K562 (cell line): ENCODE data around the gene CENPQ. TPM values are rescaled to one million over a fixed set of nuclear protein-coding genes. Genes with fewer than 3 reads are reported as not detected.

ENCODE experiments used
- ATAC-seq: fragments of 200-7000 bp; cut with Tn5 transposase; 3 replicates; pipeline ENCODE4 v1.9.1; 2020; ENCODE audit warnings: moderate library complexity
- BruUV-seq: library from RNA; stranded (reverse); fragments of 400-500 nt; replicated peaks from 2 replicates; lab custom pipeline; 2021; lab: Mats Ljungman, UMichigan
- CTCF ChIA-PET: fragments of 300-600 bp; formaldehyde crosslinking; extraction: SDS; loops from one replicate; lab custom pipeline; 2021; ENCODE audit warnings: low intra/inter-chr PET ratio; lab: Yijun Ruan, JAX
- POLR2A ChIA-PET: fragments of 300-600, 350-650 bp; sonication (Branson Sonifier 250); formaldehyde crosslinking; extraction: SDS; loops from one replicate; lab custom pipeline; 2021; ENCODE audit warnings: antibody characterized with exemption, inconsistent platforms; lab: Yijun Ruan, JAX
- DNase-seq, 4 experiments: peaks; one replicate each; pipeline versions ENCODE4 v3.0.0 to v3.0.0-alpha.2; 2011 to 2018; ENCODE audit warnings: low spot score in 3 of 4, mixed read lengths in 3 of 4; ENCODE audit errors: extremely low read depth in 1 of 4
- FAIRE-seq: peaks from 2 replicates; lab custom pipeline; 2011; peaks lifted over from hg19 to GRCh38; lab: Jason Lieb, UNC
- H2AFZ ChIP-seq: 2 replicates; pipeline ENCODE4 v1.6.0; 2011; ENCODE audit warnings: low read depth, low read length, control low read depth, inconsistent platforms
- H3K27ac ChIP-seq: fragments of 200-600 bp; 3 replicates; pipeline ENCODE4 v1.8.0; 2011; ENCODE audit warnings: low read depth, mild to moderate bottlenecking, control low read depth, inconsistent platforms, low read length, moderate library complexity, mixed read lengths; ENCODE audit errors: extremely low read depth
- H3K27me3 ChIP-seq, 2 experiments: fragments of 300-600 bp in 1 of 2; 2 replicates in 1 of 2; 3 replicates in 1 of 2; pipeline versions ENCODE4 v1.6.0 to v1.8.0; 2011; ENCODE audit warnings: inconsistent platforms in 2 of 2, low read length in 2 of 2, mild to moderate bottlenecking in 1 of 2, mixed read lengths in 1 of 2, moderate library complexity in 1 of 2; ENCODE audit not compliant: control insufficient read depth in 2 of 2, insufficient read depth in 2 of 2
- H3K36me3 ChIP-seq: fragments of 300-600 bp; 3 replicates; pipeline ENCODE4 v1.8.0; 2011; ENCODE audit warnings: mild to moderate bottlenecking, low read length, inconsistent platforms; ENCODE audit not compliant: control insufficient read depth, insufficient read depth
- H3K4me1 ChIP-seq, 2 experiments: fragments of 200-600 bp in 1 of 2; replicated peaks in 1 of 2; 2 replicates in 1 of 2; 3 replicates in 1 of 2; pipeline versions ENCODE4 v1.5.1 to v1.8.0; 2011; ENCODE audit warnings: inconsistent platforms in 2 of 2, low read length in 2 of 2, mild to moderate bottlenecking in 1 of 2, mixed read lengths in 1 of 2, moderate library complexity in 1 of 2; ENCODE audit not compliant: control insufficient read depth in 2 of 2, insufficient read depth in 2 of 2
- H3K4me2 ChIP-seq: 2 replicates; pipeline ENCODE4 v1.6.1; 2011; ENCODE audit warnings: low read length, control low read depth, inconsistent platforms, mixed read lengths; ENCODE audit not compliant: insufficient read depth
- H3K4me3 ChIP-seq: fragments of 200-600 bp; sonication (generic), shearing (Covaris generic); 2 replicates; pipeline ENCODE4 v1.5.1; 2016; ENCODE audit warnings: control low read depth, inconsistent platforms
- H3K79me2 ChIP-seq: fragments of 200-600 bp; 3 replicates; pipeline ENCODE4 v1.8.0; 2011; ENCODE audit warnings: low read length, inconsistent platforms; ENCODE audit not compliant: control insufficient read depth, insufficient read depth
- H3K9ac ChIP-seq, 2 experiments: 2 replicates each; pipeline versions ENCODE4 v1.6.0 to v1.6.1; 2011; ENCODE audit warnings: low read depth in 2 of 2, low read length in 2 of 2, control low read depth in 1 of 2, inconsistent platforms in 1 of 2, mild to moderate bottlenecking in 1 of 2, mixed read lengths in 1 of 2; ENCODE audit not compliant: insufficient read depth in 1 of 2
- H3K9me1 ChIP-seq: one replicate; pipeline ENCODE4 v1.6.0; 2011; ENCODE audit warnings: inconsistent platforms, mild to moderate bottlenecking, low read length, moderate library complexity; ENCODE audit not compliant: control insufficient read depth, insufficient read depth
- H3K9me3 ChIP-seq: replicated peaks from 2 replicates; pipeline ENCODE4 v1.5.1; 2011; ENCODE audit warnings: low read depth, low read length, inconsistent platforms; ENCODE audit not compliant: control insufficient read depth, insufficient read depth
- H4K20me1 ChIP-seq: replicated peaks from 2 replicates; pipeline ENCODE4 v1.6.1; 2011; ENCODE audit warnings: low read length, inconsistent platforms, mixed read lengths; ENCODE audit not compliant: control insufficient read depth, insufficient read depth
- BRD9 ChIP-seq: fragments of 450-650 bp; IDR thresholded peaks from 2 replicates; pipeline ENCODE4 v1.6.1; 2018; ENCODE audit warnings: low read depth; ENCODE audit not compliant: partially characterized antibody
- ETV1 ChIP-seq: fragments of 450-650 bp; conservative IDR thresholded peaks from 2 replicates; pipeline ENCODE4 v1.6.1; 2016; ENCODE audit warnings: missing genetic modification characterization, control low read depth, low read depth, missing compliant biosample characterization
- HNRNPK ChIP-seq: fragments of 200-400 bp; formaldehyde crosslinking; IDR thresholded peaks from one replicate; pipeline ENCODE4 v1.6.1; 2018; ENCODE audit warnings: mild to moderate bottlenecking, low read depth, low read length; ENCODE audit not compliant: poor library complexity, severe bottlenecking
- HSF4 ChIP-seq: fragments of 250-450 bp; sonication (Bioruptor Pico); IDR thresholded peaks from 2 replicates; pipeline ENCODE4 v2.1.2; 2022; ENCODE audit warnings: mild to moderate bottlenecking, moderate library complexity, borderline replicate concordance
- KLF16 ChIP-seq: IDR thresholded peaks from 2 replicates; pipeline ENCODE4 v1.6.1; 2016; ENCODE audit warnings: antibody characterized with exemption
- MCM2 ChIP-seq: fragments of 450-650 bp; IDR thresholded peaks from 2 replicates; pipeline ENCODE4 v1.6.1; 2017; ENCODE audit warnings: low read depth, mild to moderate bottlenecking
- RFX7 ChIP-seq: fragments of 250-450 bp; sonication (Bioruptor Pico); IDR thresholded peaks from 2 replicates; pipeline ENCODE4 v1.5.1; 2021; ENCODE audit warnings: mild to moderate bottlenecking
- SUPT5H ChIP-seq: fragments of 450-650 bp; IDR thresholded peaks from 2 replicates; pipeline ENCODE4 v1.6.1; 2016
- VEZF1 ChIP-seq: fragments of 200-800 bp; sonication (Bioruptor generic); IDR thresholded peaks from 2 replicates; pipeline ENCODE4 v1.6.1; 2017; ENCODE audit warnings: missing genetic modification characterization, missing compliant biosample characterization
- ZNF124 ChIP-seq: sonication (generic); formaldehyde crosslinking; IDR thresholded peaks from 2 replicates; pipeline ENCODE4 v1.8.1; 2022; ENCODE audit warnings: missing genetic modification reagents
- ZNF239 ChIP-seq: fragments of 250-450 bp; sonication (Bioruptor Pico); IDR thresholded peaks from 2 replicates; pipeline ENCODE4 v1.4.0; 2020; ENCODE audit warnings: mild to moderate bottlenecking
- WGBS: fragments of 100-300 bp; shearing (Covaris generic); methylation state at CpG from one replicate; pipeline ENCODE4 v1.1.6; 2016; ENCODE audit warnings: low coverage, mixed read lengths; ENCODE audit not compliant: insufficient coverage; ENCODE audit errors: missing lambda C conversion rate; 5-methylcytosine and 5-hydroxymethylcytosine counted together
- in situ Hi-C: fragments of 300-500 bp; cut with MboI; formaldehyde crosslinking; loops from 4 replicates; pipeline ENCODE4 v1.15.0; 2018; ENCODE audit warnings: inconsistent platforms, mixed read lengths
- intact Hi-C: fragments of 100-400 bp; cut with micrococcal nuclease; formaldehyde crosslinking; loops from 2 replicates; pipeline ENCODE4 v1.14.2; 2022
- polyA plus RNA-seq, 8 experiments: library from polyadenylated mRNA; depleted of rRNA in 4 of 8; stranded (reverse) in 5 of 8; unstranded in 3 of 8; fragments of >200 nt; fragmentation: Nextera tagmentation in 2 of 8; fragmentation: Illumina TruSeq in 1 of 8; extraction: Ambion mirVana in 2 of 8; extraction: Trizol in 1 of 8; gene quantifications; 2 replicates each; pipeline versions ENCODE4 v1.2.1 to v1.2.3, GENCODE V29; 2011 to 2014; ENCODE audit warnings: inconsistent platforms in 1 of 8, missing spikeins in 1 of 8
- total RNA-seq, 7 experiments: library from RNA; depleted of rRNA in 6 of 7; stranded (reverse); fragments of >200 nt in 6 of 7; fragmentation: Illumina TruSeq in 2 of 7; extraction: Trizol in 2 of 7; gene quantifications; 2 replicates each; pipeline versions ENCODE4 v1.2.1 to v1.2.3, GENCODE V29; 2011 to 2021; ENCODE audit warnings: low replicate concordance in 1 of 7
- TF ChIP-seq, protein P1 (sequence below): fragments of 450-650 bp; IDR thresholded peaks from 2 replicates; pipeline ENCODE4 v1.6.1; 2016; ENCODE audit warnings: missing biosample characterization, missing genetic modification characterization

CENPQ gene
- total and polyA plus RNA-seq, 9 of the 15 experiments (the other 6 are each of a cell fraction or from before 2014, with no cell fraction given) = 12.7 to 48.3 (median 26.4) TPM

- DNase-seq (no peak), FAIRE-seq (no peak)
- CTCF ChIA-PET = no interaction called here
These were observed 51.7 kb downstream of the CENPQ start for GRCh38 chr6:49514571-49515484.

GRCh38 chr6:49515485-49516146 is 52.4 kb downstream of the CENPQ start:
- H3K36me3 ChIP-seq = no peaks in the 10 kb centered on the region
- H3K4me1 ChIP-seq = no peaks in the 10 kb centered on the region
- FAIRE-seq (no peak), DNase-seq (peak in 1 of 4 experiments; percentile 27), ATAC-seq (peak; percentile 68)
- 8% methylated on average over 10 of the region's 10 CpGs for WGBS
- peak overlapping the region; percentile 33; the same call in 1 of the 2 replicates for H3K4me2 ChIP-seq
- H3K9me1 ChIP-seq = no peaks in the 10 kb centered on the region
- no peaks in the 10 kb centered on the region for H3K9me3 ChIP-seq
- ChIA-PET CTCF (no interaction called here), POLR2A (interaction anchor here (0.5 to 0.9 kb wide), 2 partner anchors 8 to 537 kb away, joined by 3 read pairs; no protein-coding TSS in a partner anchor)
- H3K27me3 ChIP-seq = no peaks in the 10 kb centered on the region
- H3K27ac ChIP-seq = no peak overlapping the region
- peak overlapping the region; percentile 71 for H2AFZ ChIP-seq
- no peaks in the 10 kb centered on the region for H4K20me1 ChIP-seq
- H3K9ac ChIP-seq = no peak overlapping the region
- BruUV-seq = no TSS peak
- in situ Hi-C loops = no loop called here
- H3K79me2 ChIP-seq = no peaks in the 10 kb centered on the region
- intact Hi-C loops = no loop called here
- no peak overlapping the region for H3K4me3 ChIP-seq
- TF ChIP-seq ETV1 (tag) = no peak
- TF ChIP-seq SUPT5H = no peak
- TF ChIP-seq HNRNPK = peak; percentile 92
- TF ChIP-seq ZNF124 = no peak
- TF ChIP-seq BRD9 = no peak
- TF ChIP-seq VEZF1 (CRISPR knock-in tag) = 0 out of 2 replicates have a peak, but pooled peaks have one; percentile 34
- no peak for TF ChIP-seq MCM2
- no peak for TF ChIP-seq HSF4 (CRISPR knock-in tag)
- TF ChIP-seq RFX7 (CRISPR knock-in tag) = no peak
- TF ChIP-seq, protein P1, sequence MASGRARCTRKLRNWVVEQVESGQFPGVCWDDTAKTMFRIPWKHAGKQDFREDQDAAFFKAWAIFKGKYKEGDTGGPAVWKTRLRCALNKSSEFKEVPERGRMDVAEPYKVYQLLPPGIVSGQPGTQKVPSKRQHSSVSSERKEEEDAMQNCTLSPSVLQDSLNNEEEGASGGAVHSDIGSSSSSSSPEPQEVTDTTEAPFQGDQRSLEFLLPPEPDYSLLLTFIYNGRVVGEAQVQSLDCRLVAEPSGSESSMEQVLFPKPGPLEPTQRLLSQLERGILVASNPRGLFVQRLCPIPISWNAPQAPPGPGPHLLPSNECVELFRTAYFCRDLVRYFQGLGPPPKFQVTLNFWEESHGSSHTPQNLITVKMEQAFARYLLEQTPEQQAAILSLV = no peak

More at GRCh38 chr6:49514571-49515484, 51.7 kb downstream of the CENPQ start:
- WGBS = 41% methylated on average over 8 of the region's 8 CpGs
- H3K27me3 ChIP-seq = no peaks in the 10 kb centered on the region
- BruUV-seq = no TSS peak
- no peaks in the 10 kb centered on the region for H3K9me3 ChIP-seq
- intact Hi-C loops (no loop called here), in situ Hi-C loops (no loop called here)
- no peak overlapping the region for H3K27ac ChIP-seq
- no peak for TF ChIP-seq KLF16
- TF ChIP-seq ZNF239 (CRISPR knock-in tag) = no peak
- TF ChIP-seq BRD9 = no peak
- ATAC-seq = no peak
- no peaks in the 10 kb centered on the region for H3K4me1 ChIP-seq
- H3K4me3 ChIP-seq = no peak overlapping the region
- H3K4me2 ChIP-seq = no peak overlapping the region
- no peak overlapping the region for H2AFZ ChIP-seq
- no peaks in the 10 kb centered on the region for H3K9me1 ChIP-seq
- no peaks in the 10 kb centered on the region for H4K20me1 ChIP-seq
- H3K36me3 ChIP-seq = no peaks in the 10 kb centered on the region
- POLR2A ChIA-PET = interaction anchor here (0.5 kb wide), 1 partner anchor 536 kb away, joined by 3 read pairs; no protein-coding TSS in a partner anchor
- H3K79me2 ChIP-seq = no peaks in the 10 kb centered on the region
- no peak overlapping the region for H3K9ac ChIP-seq
